Muscle of arm (tissue), 12 donors: ENCODE data around the gene LPP. TPM values are rescaled to one million over a fixed set of nuclear protein-coding genes. Genes with fewer than 3 reads are reported as not detected.

Source experiments
- DNase-seq: peaks from one replicate; pipeline ENCODE4 v3.0.0-alpha.2; 2013
- polyA plus RNA-seq, 12 donors: library from polyadenylated mRNA; unstranded; fragments of 120-200 nt; gene quantifications; one replicate each; pipeline ENCODE4 v1.2.1, GENCODE V29; 2013; ENCODE audit not compliant: insufficient read length in 12 of 12

Gene LPP
- polyA plus RNA-seq, 12 donors: 13.8 to 39.6 (median 16.4) TPM; not detected in 1

- DNase-seq: no peak
These were observed 42.5 kb downstream of the LPP start for GRCh38 chr3:188196232-188196990.

GRCh38 chr3:188197388-188197847, 43.5 kb downstream of the LPP start:
- no peak for DNase-seq

GRCh38 chr3:188198001-188198400, 44.0 kb downstream of the LPP start:
- no peak for DNase-seq

DNA sequence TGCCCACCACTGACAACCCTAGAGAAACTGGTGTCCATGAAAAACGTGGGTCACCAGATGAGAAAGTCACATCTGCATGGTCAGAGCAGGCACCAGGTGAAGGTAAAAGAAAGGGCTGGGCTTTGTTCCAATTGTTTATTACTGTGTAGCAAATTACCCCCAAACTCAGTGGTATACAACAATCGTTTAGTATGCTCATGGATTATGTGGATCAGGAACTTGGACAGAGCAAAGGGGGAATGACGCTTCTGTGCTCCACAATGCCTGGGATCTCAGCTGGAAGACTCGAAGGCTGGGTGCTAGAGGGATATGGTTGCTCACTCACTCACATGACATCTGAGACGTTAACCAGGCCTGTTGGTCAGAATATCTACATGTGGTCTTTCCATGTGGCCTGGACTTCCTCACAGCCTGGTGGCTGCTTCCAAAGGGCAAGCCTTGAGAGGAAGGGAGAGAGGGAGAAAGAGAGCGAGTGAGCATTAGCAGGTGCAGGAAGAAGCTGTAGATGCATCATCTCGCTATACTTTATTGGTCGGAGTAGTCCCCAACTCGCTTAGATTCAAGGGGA, 44.9 kb downstream of the LPP start:
- DNase-seq: no peak

- no peak for DNase-seq
These were observed 45.4 kb downstream of the LPP start for GRCh38 chr3:188199386-188199785.

GRCh38 chr3:188200481-188200880, 46.5 kb downstream of the LPP start:
- DNase-seq: no peak

DNA sequence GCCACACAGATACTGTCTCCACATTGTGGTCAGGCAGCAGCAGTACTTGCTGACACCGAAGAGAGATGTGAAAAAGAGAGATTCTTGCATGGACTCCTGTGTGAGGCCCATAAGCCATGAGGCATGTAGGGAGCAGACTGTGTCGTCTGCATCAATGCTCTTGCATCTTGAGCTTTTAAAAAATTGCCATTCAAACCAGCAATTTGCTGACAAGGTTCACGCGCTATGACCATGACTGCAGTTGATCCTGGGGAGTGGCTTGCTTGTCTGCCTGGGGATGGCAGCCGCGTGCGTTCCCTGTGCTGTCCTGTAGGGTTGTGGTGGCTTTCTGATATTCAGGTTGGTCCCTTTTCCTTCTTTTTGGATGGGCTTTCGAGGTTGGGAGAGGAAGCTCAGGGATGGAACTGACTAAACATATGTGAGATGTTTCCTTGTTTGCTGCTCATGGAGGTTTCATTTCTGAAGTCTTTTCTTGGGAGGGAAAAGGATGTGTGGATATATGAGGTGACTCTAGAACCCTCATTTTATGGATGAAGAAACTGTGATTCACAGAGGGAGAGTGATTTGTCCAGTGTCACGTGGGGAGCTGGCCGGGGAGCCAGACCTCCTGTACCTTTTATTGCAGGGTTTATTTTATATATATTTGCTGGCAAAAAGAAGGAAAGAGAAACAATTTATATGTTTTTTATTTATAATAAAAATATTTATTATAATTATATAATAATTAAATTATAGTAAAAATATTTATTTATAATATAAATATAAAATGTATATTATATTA, 48.6 kb downstream of the LPP start:
- no peak for DNase-seq

DNA sequence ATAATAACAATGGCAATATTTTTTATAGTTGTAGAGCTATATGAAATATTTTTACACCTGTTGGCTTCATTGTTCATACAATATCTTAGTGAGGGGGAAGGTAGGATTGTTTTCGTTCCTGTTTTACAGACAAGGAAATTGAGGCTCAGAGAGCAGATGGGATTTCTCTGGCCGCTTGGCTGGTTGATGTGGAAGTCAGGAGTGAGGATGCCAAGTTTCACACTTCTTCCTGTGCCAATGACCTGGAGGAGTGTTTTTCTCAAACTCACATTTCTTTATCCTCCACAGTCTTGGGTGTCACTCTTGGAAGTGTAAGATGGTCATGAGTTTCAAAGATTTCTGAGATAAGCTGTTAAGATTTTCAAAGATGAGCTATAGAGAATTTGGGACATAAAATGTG, 50.6 kb downstream of the LPP start:
- DNase-seq: no peak

- no peak for DNase-seq
These were observed 52.0 kb downstream of the LPP start for GRCh38 chr3:188205992-188206416.

- no peak for DNase-seq
These were observed 52.8 kb downstream of the LPP start for GRCh38 chr3:188206787-188207186.

- peak; percentile 20 for DNase-seq
These were observed 54.1 kb downstream of the LPP start for GRCh38 chr3:188207941-188208515.

GRCh38 chr3:188208516-188208981, 54.6 kb downstream of the LPP start:
- peak; percentile 37 for DNase-seq

DNA sequence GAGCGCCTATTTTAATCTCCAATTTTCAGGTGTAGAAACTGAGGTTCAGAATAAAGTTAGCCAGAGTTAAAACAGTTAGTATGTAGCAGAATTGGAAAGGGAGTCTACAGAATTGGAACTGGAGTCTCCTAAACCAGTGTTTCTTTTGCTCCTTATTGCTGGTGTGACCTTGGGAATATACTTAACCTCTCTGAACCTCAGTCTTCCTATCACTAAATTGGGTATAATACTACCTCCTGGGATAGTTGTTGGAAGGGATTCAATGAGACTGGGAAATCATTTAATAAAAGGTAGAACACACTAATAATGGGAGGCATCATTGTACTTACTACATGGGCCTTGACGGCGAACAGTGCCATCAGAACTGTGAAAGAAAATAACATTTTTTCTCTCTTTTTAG, 55.1 kb downstream of the LPP start:
- DNase-seq: no peak

DNA sequence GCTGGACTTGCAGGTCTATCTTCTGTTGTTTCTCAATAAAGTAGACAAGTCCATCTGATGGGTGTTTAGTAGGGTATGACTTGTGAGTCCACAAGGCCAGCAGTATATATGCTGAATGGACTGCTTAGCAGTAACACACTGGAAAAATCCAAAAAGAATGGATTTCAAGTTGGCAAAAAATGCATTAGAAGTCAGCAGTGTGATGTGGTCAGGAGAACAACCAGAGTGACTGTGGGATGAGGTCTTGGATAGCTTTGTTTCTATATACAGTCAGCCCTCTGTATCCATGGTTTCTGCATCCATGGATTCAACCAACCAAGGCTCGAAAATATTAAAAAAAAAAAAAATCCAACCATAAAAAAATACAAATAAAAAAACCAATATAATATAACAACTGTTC, 55.8 kb downstream of the LPP start:
- DNase-seq: no peak

DNA sequence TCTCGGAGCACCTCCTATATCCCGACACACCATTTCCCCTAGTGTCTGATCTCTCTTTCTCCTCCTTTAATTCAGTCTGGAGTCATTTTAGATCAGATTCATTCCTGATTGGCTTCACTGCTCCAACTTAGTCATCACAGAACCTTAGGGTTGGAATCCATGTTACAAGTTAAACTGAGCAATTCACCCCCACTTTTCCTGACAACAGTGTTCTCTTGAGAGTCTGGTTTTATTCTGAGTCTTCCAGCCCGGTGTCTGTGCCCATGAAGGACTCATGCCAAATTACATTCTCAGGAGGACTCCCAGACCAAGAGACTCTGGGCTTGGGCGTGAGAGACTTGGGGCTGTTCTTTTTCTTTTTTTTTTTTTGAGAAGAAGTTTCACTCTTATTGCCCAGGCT, 57.5 kb downstream of the LPP start:
- DNase-seq: no peak

DNA sequence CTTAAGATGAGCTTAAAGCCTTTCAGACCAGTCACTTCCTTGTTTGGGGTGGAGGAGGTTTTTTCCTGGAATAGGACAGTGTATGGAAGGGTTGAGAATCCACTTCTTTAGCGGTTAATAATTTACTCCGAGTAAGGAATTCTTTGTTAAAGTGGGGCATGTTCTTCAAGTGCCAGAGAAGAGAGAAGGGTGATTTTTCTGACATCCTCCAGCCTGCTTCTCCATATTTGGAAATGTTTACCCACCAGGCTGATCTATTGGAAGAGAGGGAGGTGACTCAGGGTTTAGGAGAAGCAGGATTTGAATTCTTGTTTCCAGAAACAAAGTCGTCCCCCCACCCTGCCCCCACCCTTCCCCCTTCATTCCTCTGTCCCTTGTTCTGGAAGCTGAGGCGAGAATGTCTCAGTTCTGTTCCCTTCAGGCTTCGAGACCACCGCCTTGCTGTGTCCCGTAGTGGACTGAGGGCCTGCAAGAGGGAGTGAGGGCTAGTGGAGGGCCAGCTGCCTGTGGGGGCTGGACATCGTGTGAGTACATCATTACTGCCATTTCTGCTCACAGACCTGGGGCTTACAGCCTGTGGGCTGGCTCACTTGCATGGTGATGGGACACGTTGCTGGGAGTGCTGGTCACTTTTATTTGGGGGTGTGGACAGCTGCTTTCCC, 58.5 kb downstream of the LPP start:
- no peak for DNase-seq

DNA sequence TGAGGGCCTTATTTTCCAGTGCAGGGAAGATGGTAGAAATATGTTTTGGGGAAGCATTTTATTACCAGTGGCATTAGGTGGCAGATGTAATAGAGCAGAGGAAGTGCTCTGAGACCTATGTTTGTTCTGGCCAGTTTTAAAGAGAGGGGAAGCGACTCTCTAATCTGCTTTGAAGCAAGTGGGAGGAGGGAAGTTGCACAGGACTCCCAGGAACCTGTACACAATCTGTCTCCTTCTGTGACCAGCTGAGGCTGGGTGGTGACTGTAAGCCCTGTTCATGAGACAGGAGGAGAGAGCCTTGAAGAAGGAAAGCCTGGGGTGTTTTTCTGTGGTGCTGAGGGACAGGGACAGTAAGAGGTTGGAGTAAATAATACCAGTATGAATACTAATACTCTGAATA, 60.5 kb downstream of the LPP start:
- no peak for DNase-seq

DNA sequence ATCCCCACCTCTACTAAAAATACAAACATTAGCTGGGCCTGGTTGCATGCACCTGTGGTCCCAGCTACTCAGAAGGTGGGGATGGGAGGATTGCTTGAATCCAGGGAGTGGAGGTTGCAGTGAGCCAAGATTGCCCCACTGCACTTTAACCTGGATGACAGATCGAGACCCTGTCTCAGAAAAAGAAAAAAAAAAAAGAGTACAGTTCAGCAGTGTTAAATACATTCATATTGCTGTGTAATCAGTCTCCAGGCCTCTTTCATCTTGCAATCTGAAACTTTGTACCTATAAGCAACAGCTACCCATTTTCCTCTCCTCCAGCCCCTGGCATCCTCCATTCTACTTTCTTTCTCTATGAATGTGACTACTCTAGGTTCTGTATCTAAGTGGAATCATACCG, 61.2 kb downstream of the LPP start:
- DNase-seq: no peak

DNA sequence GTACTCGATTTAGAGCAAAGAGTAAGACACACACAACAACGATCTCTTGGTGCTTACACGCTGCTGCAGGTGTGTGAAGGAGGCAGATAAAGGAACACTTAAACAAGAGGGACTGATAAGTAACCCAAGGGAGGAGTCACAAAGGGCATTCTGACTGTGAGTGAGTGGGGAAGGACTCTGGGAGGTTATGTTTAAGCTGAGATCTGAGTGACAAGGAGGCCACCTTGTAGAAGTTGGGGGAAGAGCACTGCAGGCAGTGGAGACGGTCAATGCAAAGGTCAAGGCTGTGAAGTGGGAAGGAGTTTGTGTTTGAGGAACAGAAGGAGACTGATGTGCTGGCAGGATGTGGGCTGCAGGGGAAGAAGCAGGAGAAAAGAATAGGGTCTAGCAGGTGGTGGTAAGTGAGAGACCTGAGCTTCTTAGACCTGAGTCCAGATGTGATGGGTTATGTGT, 63.1 kb downstream of the LPP start:
- DNase-seq: no peak

- no peak for DNase-seq
These were observed 63.8 kb downstream of the LPP start for GRCh38 chr3:188217726-188218125.

DNA sequence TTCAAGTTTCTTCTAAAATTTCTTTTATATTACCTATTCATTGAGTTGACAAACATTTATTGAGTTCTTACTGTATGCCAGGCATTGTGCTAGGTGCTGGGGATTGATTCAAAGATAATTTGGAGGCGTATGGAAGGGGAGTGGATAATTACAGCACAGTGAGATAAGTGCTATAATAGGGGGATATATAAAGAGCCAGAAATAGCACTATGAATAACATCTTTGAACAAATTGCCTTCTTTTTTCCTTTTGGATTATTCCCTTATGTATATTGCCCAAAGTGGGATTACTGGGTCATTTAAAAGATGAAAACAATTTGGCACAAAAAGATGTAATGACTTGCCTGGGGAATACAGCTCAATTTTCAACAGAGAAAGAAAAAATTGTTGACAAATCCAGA, 64.6 kb downstream of the LPP start:
- no peak for DNase-seq

- DNase-seq: no peak
These were observed 65.2 kb downstream of the LPP start for GRCh38 chr3:188219147-188219546.
